AG04449 (cell line): ENCODE data around the gene GAST.

Experiments
- CTCF ChIA-PET: fragments of 350-600 bp; formaldehyde crosslinking; extraction: SDS; loops from one replicate; lab custom pipeline; 2021; ENCODE audit warnings: antibody characterized with exemption; lab: Yijun Ruan, JAX
- POLR2A ChIA-PET: fragments of 400-600, 350-600 bp; formaldehyde crosslinking; extraction: SDS; loops from one replicate; lab custom pipeline; 2020; ENCODE audit warnings: antibody characterized with exemption, inconsistent platforms; lab: Yijun Ruan, JAX
- DNase-seq: peaks from one replicate; pipeline ENCODE4 v3.0.0-alpha.2; 2010; ENCODE audit warnings: low read depth, low spot score
- H3K4me3 ChIP-seq: 2 replicates; pipeline ENCODE4 v1.5.1; 2011; ENCODE audit warnings: low read depth, mild to moderate bottlenecking, control low read depth, low read length
- CTCF ChIP-seq: IDR thresholded peaks from one replicate; pipeline ENCODE4 v1.5.1; 2011; ENCODE audit warnings: mild to moderate bottlenecking, moderate library complexity, low read length, control low read depth, inconsistent platforms; ENCODE audit not compliant: insufficient read depth; ENCODE audit errors: missing control alignments

GAST gene

GRCh38 chr17:41688641-41689496 is 23.3 kb upstream of the GAST start, which contains the start of gene EIF1:
TSS of gene EIF1 (plus strand) at chr17:41688885. CDS start at chr17:41689039, 154 bp downstream.
- POLR2A ChIA-PET = interaction anchor here (0.5 to 1.8 kb wide), 38 partner anchors 10 to 1632 kb away, joined by 3 to 43 read pairs (median 4); partner anchors contain the start of genes ACLY, FKBP10, JUP and NKIRAS2
- H3K4me3 ChIP-seq = peak within 1 kb of the TSS; percentile 90
- peak; percentile 97 for DNase-seq
- TF ChIP-seq CTCF = no peak
- CTCF ChIA-PET = interaction anchor here (0.6 to 2.7 kb wide), 8 partner anchors 9 to 833 kb away, joined by 3 to 13 read pairs (median 6); partner anchors contain the start of gene P3H4

GRCh38 chr17:41689497-41690299 is 22.4 kb upstream of the GAST start:
- ChIA-PET POLR2A (interaction anchor here (0.6 to 1.8 kb wide), 18 partner anchors 11 to 1633 kb away, joined by 3 to 43 read pairs (median 4); partner anchors contain the start of genes ACLY and NKIRAS2), CTCF (interaction anchor here (1.2 to 2.7 kb wide), 7 partner anchors 9 to 122 kb away, joined by 3 to 13 read pairs (median 6); partner anchors contain the start of gene P3H4)
- peak overlapping the region; percentile 90 for H3K4me3 ChIP-seq
- TF ChIP-seq CTCF = peak; percentile 51
- DNase-seq = no peak

- CTCF ChIA-PET = interaction anchor here (1.2 to 2.5 kb wide), 7 partner anchors 10 to 1074 kb away, joined by 3 to 9 read pairs (median 5); partner anchors contain the start of gene P3H4
- POLR2A ChIA-PET = interaction anchor here (1.3 to 1.5 kb wide), 2 partner anchors 17 to 87 kb away, joined by 3 to 4 read pairs; no protein-coding TSS in a partner anchor
- no peak for DNase-seq
- TF ChIP-seq CTCF = no peak
- peak overlapping the region; percentile 90 for H3K4me3 ChIP-seq
Observed at GRCh38 chr17:41690497-41690896, 21.6 kb upstream of the GAST start.

GRCh38 chr17:41691031-41691777 is 20.9 kb upstream of the GAST start:
- ChIA-PET CTCF (interaction anchor here (0.8 to 1.8 kb wide), 4 partner anchors 13 to 1075 kb away, joined by 3 to 9 read pairs (median 4); no protein-coding TSS in a partner anchor), POLR2A (interaction anchor here (0.5 kb wide), 1 partner anchor 9 kb away, joined by 3 read pairs; no protein-coding TSS in a partner anchor)
- no peak for DNase-seq
- H3K4me3 ChIP-seq = peak overlapping the region; percentile 90
- TF ChIP-seq CTCF = no peak

GRCh38 chr17:41692722-41693521 is 19.2 kb upstream of the GAST start:
- no peak for DNase-seq
- TF ChIP-seq CTCF = no peak
- ChIA-PET POLR2A (interaction anchor here (0.7 to 1.4 kb wide), 5 partner anchors 9 to 1560 kb away, joined by 3 read pairs; no protein-coding TSS in a partner anchor), CTCF (interaction anchor here (0.6 to 6.9 kb wide), 3 partner anchors 16 to 1077 kb away, joined by 3 to 114 read pairs (median 4); partner anchors contain the start of gene GAST)
- no peak overlapping the region for H3K4me3 ChIP-seq
